ENCODE results near the gene UBE3D.

Gene UBE3D, protein sequence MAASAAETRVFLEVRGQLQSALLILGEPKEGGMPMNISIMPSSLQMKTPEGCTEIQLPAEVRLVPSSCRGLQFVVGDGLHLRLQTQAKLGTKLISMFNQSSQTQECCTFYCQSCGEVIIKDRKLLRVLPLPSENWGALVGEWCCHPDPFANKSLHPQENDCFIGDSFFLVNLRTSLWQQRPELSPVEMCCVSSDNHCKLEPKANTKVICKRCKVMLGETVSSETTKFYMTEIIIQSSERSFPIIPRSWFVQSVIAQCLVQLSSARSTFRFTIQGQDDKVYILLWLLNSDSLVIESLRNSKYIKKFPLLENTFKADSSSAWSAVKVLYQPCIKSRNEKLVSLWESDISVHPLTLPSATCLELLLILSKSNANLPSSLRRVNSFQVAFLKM

DNA sequence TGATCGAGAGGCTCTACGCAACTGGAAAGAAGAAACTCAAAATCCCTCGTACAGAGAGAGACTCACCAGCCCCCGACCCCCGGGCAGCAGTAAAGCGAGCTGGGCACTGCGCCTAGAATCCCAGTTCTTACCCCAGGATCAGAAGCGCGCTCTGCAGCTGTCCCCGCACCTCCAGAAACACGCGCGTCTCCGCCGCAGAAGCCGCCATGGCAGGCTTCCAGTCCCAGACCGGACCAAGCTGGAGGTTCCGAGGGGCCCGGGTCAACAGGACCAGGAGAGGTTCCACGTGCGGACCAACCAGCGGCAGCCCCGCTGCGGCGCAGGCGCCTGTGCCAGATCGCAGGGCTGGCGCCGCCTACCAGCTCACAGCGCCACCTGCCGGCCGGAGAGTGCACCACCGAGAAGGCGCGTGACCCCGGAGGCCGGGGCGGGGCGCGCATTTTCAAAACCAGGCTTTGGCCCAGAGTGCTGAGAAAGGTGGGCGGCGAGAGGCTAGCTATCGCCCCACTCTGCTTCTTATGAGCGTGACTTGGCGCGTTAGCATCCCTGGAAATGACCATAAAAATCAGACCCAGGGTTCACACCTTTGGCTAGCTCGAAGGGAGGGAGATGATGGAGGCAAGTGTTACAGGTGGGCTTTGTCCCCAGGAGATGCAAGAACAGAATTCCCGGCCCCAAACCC, at the start of gene UBE3D:
Gene UBE3D, minus strand, starts transcription at position 331 of the 682 bp plus-strand sequence. Its CDS starts 123 bp downstream, at position 208.
- no peak for DNase-seq

DNA sequence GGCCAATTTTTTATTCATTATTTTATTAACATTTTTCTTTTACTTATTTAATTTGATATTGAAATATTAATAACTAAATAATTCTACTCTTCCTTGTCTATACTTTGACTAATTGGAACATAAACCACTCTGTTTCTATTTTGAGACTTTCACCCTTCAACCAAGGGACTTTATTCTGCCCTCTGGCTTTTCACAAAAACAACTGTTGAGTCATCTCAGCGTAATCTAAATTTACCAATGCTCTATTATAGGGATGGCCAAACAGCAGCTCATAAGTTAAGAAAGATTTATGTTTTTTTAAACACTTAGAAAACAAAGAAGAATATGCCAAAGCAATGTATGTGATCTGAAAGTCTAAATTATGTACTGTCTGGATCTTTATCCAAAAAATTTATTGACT, 48.5 kb upstream of the UBE3D start:
- no peak for DNase-seq

DNA sequence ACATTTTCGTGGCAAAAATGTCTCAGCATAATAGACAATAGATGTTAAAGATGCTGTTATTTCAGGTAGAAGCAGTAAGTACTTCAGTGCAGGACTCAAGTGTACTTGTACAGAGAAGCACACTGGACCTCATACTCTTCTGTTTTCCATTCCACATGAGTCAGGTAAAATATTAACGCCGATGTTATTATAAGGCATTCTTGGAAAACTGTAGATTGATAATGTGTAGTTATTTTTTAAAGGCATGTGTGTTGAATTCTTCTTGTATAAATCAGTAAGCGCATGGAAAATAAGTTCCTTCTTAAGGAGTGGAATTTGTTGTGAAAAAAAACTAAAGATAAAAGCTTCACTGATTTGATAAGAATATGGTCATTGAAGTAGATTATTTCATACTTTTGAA, 47.6 kb upstream of the UBE3D start:
- no peak for DNase-seq

DNA sequence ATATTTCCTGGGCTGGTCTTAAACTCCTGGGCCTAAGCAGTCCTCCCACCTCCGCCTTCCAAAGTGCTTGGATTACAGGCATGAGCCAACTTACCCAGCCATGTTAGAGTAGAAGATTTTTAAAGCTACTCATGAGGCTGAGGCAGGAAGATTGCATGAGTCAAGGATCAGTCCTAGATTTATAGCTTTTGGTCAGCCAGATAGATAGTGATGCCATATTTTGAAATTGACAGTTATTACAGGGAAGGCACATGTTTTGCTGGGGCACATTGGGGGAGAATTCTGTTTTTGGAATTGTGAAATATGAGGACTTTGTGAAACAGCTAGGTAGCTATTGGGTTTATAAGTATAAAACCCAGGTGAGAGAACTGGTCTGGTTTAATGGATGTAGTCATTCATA, 42.7 kb upstream of the UBE3D start:
- no peak for DNase-seq

DNA sequence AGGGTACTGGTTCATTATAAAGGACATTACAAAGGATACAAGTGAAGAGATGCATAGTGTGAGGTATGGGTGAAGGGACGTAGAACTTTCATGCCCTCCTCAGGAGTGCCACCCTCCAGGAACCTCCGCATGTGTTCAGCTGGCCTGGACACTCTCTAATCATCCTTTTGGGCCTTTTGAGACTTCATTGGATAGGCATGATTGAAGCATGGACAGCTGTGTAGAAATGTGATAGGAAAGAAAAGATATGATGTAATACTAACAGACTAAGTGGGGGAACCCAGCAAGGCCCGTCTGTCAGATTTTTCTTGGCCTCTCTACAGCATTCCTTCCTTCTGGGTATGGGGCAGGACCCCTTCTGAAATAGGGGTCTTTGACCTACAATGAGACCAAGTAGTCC, 32.9 kb upstream of the UBE3D start:
- no peak for DNase-seq

DNA sequence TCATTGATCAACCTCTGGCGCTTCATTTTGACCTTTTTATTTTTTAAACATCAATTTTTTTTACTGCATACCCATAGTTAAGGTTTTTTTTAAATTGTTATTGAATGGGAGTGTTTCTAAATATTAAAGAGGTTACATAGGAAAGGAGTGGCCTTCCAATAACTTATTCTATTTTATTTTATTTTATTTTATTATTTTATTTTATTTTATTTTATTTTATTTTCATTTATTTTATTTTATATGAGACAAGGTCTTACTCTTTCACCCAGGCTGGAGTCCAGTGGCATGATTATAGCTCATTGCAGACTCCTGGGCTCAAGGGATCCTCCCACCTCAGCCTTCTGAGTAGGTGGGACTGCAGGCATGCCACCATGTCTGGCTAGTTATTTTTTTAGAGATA, 32.0 kb upstream of the UBE3D start:
- no peak for DNase-seq

DNA sequence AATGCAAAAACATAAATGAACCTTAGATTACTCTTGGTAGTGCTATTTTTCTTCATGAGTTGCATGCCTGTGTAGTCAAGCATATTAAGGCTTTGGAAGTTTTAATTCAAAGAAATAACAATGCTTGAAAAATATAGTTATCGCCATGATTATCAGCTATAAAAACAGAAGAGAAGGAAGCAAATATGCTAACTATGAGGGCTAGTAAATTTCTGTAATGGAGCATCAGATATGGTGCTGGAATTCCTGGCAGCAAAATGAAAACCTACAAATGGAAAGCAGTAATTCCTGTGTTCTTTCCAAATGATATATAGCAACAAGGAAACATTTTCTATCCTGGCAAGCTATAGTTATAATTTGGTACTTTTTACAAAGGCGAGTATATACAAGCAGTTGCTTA, 31.6 kb upstream of the UBE3D start:
- DNase-seq = no peak

DNA sequence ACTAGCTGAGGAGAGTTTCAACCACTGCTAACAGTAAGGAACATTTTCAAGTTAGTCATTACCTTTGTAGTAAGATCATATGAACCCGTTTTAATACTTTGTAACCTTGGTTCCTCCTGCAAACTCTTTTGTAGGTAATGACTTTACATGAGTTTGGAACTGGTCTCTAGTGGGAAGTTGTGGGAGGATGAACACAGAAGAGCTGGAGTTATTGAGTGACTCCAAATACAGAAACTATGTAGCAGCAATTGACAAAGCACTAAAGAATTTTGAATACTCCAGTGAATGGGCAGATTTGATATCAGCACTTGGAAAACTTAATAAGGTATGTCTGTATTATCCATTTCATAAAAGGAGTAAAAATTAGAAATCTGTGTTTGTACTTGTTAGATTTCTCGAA, 31.1 kb upstream of the UBE3D start:
- DNase-seq = no peak

DNA sequence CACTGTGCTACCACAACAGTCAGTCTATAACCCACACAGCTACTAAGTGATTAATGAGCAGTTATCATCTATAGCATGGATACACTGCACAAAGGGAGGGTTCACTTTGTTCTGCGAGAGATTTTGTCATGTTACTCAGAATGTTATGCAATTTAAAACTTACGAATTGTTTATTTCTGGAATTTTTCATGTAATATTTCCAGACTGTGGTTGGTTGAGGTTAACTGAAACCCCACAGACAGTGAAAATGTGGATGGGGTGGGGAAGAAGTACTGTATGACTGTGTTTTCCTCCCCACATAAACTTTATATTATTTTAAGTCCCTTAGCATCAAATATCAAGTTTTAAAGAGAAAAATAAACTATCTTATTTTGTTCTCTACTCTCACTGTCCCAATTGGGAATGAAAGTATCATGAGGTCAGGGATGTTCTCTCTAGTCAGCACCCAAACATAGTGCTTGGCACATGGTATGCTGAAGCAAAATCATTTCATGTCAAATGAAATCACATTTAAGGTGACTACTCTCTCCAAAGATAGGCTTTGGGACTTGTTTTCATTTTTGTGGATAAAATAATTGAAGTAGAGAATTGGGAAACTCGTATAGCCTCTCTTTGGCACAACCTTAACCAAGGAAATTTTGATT, 27.2 kb upstream of the UBE3D start:
- no peak for DNase-seq

DNA sequence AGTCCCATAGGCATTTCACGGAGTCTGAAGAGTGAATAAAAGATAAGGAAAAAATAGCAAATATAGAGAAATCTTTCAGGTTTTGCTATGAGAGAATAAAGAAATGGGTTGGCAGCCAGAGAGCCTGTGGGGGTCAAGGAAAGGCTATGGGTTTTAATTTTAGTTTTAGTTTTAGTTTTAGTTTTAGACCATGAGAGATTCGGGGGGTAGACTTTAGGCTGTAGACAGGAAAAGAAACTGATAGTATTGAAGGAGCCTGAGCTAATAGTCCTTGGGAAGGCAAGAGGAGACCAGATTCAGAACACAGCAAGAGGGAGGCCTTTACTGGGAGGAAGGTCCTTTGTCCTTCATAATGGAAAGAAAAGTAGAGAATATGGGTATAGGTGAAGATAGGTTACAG, 21.1 kb upstream of the UBE3D start:
- no peak for DNase-seq

DNA sequence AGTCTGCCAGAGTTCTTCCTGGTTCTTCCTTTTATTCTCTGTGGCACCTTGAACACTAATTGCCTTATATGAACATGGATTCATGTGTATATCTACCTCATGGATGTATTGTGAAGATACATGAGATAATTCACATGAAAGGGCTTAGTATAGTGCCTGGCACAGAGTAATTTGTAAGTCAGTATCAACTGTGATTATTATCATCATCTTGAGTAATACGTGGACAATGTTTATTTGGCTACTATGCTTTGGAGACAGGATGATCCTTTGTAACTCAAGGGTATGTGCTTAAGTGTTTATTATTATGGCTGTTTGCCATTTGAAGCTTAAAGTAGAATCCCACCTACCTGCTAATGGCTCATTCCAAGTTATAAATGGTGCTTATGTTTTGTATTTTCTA, 17.8 kb upstream of the UBE3D start:
- DNase-seq = no peak

DNA sequence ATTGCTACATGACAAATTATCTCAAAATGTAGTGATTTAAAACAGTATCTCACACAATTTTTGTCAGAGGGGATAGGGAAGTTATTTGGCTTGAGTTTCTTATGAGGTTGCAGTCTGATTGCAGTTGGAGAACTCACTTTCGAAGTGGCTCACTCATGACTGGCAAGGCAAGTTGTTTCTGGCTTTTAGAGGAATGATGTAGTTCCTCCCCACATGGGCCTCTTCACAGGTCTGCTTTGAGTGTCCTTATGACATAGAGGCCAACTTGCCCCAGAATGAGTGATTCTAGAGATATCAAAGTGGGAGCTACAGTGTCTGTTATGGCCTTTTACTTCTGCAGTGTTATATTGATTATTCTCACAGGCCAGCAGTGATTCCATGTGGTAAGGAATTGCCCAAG, 8.0 kb upstream of the UBE3D start:
- DNase-seq = no peak

DNA sequence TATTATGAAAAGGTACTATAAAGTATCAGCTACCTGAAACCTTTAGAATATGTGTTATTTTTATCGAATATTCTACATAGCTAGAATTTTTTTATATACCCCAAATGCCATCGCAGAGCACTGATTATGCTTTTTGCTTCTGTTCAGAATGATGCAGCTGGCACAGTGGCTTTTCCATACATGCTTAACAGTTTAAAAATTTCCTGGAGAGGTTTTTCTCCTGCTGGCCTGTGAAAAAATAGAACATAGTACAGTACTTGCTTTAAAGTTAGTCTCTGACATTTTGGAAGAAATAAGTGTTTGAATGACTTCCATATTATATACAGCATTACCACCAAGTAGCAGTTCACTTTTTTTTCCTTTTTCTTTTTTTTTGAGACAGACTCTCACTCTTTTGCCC, 7.1 kb upstream of the UBE3D start:
- no peak for DNase-seq

DNA sequence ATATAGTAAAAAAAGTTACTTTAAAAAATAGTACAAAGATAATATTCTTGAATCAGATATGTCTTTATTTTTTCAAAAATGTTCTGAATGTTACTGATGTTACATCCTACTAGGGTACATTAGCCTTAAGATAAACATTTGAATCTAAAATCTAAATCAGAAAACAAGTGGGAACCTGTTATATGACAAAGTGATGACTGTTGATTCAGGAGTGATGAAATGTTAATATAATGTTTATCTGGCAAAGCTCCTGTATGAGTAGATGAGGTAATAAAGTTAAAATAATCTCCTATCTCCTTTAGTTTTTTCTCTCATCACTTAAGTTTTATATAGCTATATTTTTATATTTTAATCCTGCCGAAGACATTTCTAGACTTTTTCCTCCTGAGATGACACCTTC, 6.1 kb upstream of the UBE3D start:
- DNase-seq = no peak

DNA sequence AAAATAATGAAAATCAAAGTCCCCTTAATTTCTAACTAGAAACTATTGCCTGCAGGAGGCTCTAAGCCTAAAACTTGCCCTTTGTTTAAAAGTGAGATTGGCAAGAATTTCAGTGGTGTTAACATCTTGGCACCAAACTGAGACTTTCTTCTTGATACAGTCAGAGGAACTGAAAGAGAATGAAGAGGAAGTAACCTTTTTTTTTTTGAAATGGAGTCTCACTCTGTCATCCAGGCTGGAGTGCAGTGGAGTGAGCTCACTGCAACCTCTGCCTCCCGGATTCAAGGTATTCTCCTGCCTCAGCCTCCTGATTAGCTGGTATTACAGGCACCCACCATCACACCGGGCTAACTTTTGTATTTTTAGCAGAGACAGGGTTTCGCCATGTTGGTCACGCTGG, 5.4 kb upstream of the UBE3D start:
- no peak for DNase-seq

DNA sequence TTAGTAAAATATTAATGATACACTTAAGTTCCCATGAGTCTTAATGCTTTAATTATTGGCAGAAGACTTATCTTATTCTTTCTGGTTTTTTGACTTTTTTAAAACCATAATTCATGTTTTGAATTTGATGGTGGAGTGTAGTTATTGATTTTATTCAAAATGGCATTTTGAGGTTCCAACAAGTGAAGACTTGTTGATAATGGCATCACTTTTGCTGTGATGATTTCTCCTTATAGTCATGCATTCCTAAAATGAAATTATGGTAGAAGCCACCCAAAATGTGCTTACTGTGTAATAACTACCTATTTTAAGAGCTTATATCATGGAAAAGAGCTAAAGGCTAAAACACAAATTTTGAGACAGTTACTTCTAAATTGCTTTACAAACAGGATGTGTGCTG, 4.0 kb upstream of the UBE3D start:
- no peak for DNase-seq

DNA sequence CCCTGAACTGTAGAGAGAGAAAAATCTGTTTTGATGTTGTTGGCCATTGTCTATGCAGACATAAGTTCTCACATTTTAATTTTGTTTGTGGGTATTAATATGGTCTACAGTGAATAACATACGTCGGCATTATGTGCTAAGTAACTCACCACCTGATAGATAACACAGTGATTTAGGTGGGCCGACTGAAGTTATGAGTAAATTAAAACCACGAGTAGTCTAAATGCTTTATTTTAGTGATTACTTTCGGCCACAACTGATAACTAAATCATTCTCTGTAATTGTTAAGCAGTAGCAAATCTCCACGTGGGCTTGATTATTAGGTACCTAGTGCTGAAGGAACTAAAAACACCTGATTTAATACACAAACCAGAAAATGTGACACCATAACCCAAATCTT, 3.0 kb upstream of the UBE3D start:
- DNase-seq = no peak

DNA sequence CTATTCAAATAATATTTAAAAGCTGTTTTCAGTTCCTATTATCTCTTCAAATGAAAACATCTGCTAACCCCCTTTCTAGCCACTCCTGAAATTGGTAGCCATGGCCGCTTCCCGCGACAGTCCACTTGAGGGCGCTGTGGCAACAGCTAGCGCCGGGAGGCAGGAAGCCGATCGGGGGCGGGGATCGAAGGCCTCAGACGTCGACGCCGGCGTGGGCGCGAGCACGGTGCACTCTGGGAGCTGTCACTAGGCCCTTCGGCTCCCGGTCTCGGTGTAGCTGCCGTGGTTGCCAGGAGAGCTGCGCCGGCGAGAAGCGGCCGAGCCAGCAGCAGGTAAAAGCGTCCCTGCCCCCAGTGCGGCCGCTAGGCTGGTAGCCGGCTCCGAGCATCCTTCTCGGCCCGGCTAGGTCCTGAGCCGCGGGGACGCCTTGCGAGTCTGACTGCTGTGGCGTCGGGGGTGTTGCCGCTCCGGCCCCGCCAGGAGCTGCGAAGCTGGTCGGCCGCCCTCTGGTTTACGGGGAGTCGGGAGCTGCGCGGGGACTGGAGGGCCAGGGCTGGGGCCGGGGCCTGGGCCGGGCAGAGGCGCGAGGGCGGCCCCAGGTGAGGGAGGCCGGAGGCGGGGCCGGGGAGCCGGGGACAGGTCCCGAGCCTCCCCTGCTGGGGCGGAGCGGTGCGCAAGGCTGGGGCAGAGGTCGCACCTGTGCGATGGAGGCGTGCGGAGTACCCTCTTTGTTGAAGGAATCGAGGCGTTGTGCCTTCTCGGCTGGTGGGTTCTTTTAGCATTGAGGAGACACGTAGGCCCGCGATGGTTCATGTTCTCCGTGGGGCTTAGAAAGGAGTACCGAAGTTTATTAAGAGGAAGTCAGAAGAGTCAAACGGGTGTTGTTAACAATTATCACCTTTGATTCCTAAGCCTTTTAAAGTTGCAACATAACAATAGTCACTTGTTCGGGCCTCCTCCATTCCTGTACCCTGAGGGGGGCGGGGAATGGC, 2.1 kb upstream of the UBE3D start, which contains the start of gene DOP1A:
Gene DOP1A, plus strand, starts transcription at position 224 of the 992 bp plus-strand sequence. CDS start 29,307 bp downstream, outside the sequence.
- peak; percentile 86 for DNase-seq

DNA sequence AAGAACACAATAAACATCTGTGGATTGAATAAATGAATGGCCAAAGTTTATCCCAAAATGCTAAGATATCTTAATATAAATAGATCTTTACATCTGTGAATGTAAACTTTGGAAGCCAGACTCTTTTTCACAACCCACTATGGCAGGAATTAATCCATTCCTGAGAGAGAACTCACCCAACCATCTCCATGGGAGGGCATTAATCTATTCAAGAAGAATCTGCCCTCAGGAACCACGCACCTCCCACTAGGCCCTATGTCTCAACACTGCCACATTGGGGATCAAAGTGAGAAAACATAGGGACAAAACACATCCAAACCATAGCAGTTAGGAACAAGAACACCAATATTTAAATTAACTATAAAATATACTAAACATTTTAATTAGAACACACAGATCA, 3.4 kb downstream of the UBE3D start:
- DNase-seq = no peak

DNA sequence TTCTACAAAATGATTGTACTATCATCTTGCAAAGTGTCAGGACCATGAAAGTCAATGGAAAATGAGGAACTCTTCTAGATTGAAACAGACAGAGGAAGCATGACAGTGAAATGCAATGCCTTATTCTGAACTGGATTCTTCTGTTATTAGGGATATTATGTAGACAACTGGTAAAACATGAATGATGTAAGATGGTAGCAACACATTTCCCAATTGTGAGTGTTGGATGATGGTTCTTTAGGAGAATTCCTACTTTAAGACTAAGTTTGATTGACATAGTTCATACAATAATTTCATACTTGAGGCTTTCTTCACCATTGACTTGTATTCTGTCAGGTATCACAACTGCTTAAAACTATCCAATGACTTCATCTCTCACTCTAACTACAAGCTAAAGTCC, 4.5 kb downstream of the UBE3D start:
- no peak for DNase-seq

DNA sequence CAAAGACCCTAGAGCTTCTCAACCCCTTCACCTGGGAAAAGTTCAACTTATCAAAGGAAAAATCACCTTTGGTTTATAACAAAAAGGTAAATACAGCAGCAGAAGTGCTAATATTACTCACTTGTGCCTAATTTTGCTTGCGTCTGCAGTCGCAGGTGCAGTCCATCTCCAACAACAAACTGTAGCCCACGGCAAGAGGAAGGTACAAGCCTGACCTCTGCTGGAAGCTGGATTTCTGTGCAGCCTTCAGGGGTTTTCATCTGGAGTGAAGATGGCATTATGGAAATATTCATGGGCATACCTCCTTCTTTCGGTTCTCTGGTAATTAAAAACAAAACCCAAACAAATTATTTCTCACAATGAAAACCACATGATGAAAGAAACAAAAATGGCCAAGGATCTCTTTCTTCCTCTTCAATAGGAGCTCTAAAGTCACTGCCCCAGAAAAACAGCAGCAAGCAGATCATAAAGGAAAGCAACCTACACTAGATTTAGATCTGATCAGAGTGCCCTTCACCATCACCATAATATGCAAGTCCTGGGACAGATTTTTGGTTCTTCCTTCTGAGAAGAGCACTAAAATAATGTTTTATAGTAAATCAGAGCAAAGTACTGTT, 7.8 kb downstream of the UBE3D start:
- no peak for DNase-seq

DNA sequence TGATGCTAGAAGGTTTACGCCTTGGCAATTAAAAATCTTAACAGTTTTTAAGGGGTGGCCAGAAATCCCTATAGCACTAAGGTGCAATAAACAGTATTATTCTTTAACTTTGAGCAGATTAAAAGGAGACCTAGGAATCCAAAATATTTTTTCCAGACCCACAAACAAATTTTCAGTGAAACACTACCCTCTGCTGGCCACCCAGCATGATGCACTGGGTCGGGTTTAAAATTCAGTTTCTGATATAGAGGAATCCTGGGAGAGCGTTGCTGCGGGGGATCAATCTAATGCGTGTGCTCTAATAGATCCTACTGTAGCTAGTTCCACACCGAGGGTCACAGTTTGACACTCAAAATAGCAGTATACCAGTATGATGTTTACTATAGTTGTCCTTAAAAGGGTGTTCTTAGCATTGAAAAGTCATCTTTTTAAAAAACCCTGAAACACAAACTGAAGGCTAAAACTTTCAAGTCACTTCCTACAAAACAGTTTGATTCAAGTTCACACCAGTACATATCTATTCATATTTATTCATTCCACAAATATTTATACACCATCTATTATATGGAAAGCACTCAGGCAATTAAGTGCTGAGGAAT, 10.2 kb downstream of the UBE3D start:
- no peak for DNase-seq
